ENCODE data around the gene CAMK2N1.

CAMK2N1 gene

GRCh38 chr1:20477348-20478056 lies 8.5 kb downstream of the CAMK2N1 start:
- DNase-seq, result no peak

GRCh38 chr1:20476265-20477038 lies 9.6 kb downstream of the CAMK2N1 start:
- no peak for DNase-seq

GRCh38 chr1:20474996-20475395 lies 11.0 kb downstream of the CAMK2N1 start:
- no peak for DNase-seq

GRCh38 chr1:20474333-20474975 lies 11.6 kb downstream of the CAMK2N1 start:
- DNase-seq, result no peak

- no peak for DNase-seq
Measured at GRCh38 chr1:20473894-20474293, 12.1 kb downstream of the CAMK2N1 start.

GRCh38 chr1:20472860-20473711 lies 12.9 kb downstream of the CAMK2N1 start:
- no peak for DNase-seq

GRCh38 chr1:20472121-20472520 lies 13.9 kb downstream of the CAMK2N1 start:
- no peak for DNase-seq

- no peak for DNase-seq
Measured at GRCh38 chr1:20470194-20470593, 15.8 kb downstream of the CAMK2N1 start.

- no peak for DNase-seq
Measured at GRCh38 chr1:20469406-20470076, 16.5 kb downstream of the CAMK2N1 start.

GRCh38 chr1:20466273-20466672 lies 19.7 kb downstream of the CAMK2N1 start:
- no peak for DNase-seq

- no peak for DNase-seq
Measured at GRCh38 chr1:20465187-20465586, 20.8 kb downstream of the CAMK2N1 start.

- DNase-seq, result no peak
Measured at GRCh38 chr1:20463502-20463901, 22.5 kb downstream of the CAMK2N1 start.

- DNase-seq, result no peak
Measured at GRCh38 chr1:20462397-20462796, 23.6 kb downstream of the CAMK2N1 start.

- DNase-seq, result no peak
Measured at GRCh38 chr1:20458717-20459116, 27.3 kb downstream of the CAMK2N1 start.

GRCh38 chr1:20454004-20454403 lies 32.0 kb downstream of the CAMK2N1 start:
- DNase-seq, result no peak

GRCh38 chr1:20449735-20450311 lies 36.2 kb downstream of the CAMK2N1 start:
- no peak for DNase-seq

- DNase-seq, result no peak
Measured at GRCh38 chr1:20448671-20449071, 37.3 kb downstream of the CAMK2N1 start.

- no peak for DNase-seq
Measured at GRCh38 chr1:20447794-20448193, 38.2 kb downstream of the CAMK2N1 start.

- no peak for DNase-seq
Measured at GRCh38 chr1:20446796-20447195, 39.2 kb downstream of the CAMK2N1 start.

- DNase-seq, result no peak
Measured at GRCh38 chr1:20445956-20446355, 40.1 kb downstream of the CAMK2N1 start.

GRCh38 chr1:20443703-20444586 lies 42.1 kb downstream of the CAMK2N1 start:
- no peak for DNase-seq

Measured in CD4-positive, alpha-beta T cell treated with Interleukin-21 for 1 hour (primary cell).